Measurements from ENCODE around the gene EGLN3. TPM values are rescaled to one million over a fixed set of nuclear protein-coding genes. Genes with fewer than 3 reads are reported as not detected.

Gene EGLN3
- total RNA-seq, 1 experiment from 2014 or later: 3.1 TPM

DNA sequence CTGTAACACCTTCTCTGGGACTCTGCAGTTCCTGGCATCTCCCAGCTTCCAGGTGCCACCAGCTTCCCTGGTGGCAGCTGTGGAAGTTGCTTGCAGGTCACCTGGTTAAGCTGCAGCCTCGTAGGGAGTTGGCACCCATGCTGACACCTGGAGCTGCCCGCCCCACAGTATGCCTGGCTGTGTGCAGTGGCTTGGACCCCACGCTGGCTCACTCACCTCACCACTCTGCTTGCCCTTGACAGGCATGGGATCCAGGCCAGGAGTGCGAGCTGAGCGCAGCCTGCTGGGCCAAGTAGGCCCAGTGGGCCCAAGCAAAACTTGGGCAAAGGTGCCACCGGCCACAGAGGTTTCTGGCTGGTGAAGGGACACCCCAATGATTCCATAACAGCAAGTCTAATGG, 48.5 kb downstream of the EGLN3 start:
- H3K27ac Mint-ChIP-seq (ENCODE audit: unreplicated experiment): no peak overlapping the region
- CTCF ChIA-PET: interaction anchor here (0.6 kb wide), 1 partner anchor 22 kb away, joined by 5 read pairs; no protein-coding TSS in a partner anchor
- no peaks in the 10 kb centered on the region for H3K9me3 Mint-ChIP-seq (ENCODE audit: low read depth, unreplicated experiment)
- H3K4me3 Mint-ChIP-seq (ENCODE audit: low read depth, unreplicated experiment): no peak overlapping the region
- intact Hi-C loops (cut with micrococcal nuclease; ENCODE audit: unreplicated experiment): no loop called here
- H3K27me3 Mint-ChIP-seq (ENCODE audit: unreplicated experiment): no peaks in the 10 kb centered on the region
- no peak for DNase-seq
- no peaks in the 10 kb centered on the region for H3K36me3 Mint-ChIP-seq (ENCODE audit: insufficient read depth, unreplicated experiment)
- TF ChIP-seq, protein P1, sequence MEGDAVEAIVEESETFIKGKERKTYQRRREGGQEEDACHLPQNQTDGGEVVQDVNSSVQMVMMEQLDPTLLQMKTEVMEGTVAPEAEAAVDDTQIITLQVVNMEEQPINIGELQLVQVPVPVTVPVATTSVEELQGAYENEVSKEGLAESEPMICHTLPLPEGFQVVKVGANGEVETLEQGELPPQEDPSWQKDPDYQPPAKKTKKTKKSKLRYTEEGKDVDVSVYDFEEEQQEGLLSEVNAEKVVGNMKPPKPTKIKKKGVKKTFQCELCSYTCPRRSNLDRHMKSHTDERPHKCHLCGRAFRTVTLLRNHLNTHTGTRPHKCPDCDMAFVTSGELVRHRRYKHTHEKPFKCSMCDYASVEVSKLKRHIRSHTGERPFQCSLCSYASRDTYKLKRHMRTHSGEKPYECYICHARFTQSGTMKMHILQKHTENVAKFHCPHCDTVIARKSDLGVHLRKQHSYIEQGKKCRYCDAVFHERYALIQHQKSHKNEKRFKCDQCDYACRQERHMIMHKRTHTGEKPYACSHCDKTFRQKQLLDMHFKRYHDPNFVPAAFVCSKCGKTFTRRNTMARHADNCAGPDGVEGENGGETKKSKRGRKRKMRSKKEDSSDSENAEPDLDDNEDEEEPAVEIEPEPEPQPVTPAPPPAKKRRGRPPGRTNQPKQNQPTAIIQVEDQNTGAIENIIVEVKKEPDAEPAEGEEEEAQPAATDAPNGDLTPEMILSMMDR (IDR thresholded peaks at IDR 0.05; ENCODE audit: unreplicated experiment): no peak
- no TSS peak for BruUV-seq (replicated peaks)
- H3K4me1 Mint-ChIP-seq (ENCODE audit: low read depth, unreplicated experiment): no peaks in the 10 kb centered on the region

DNA sequence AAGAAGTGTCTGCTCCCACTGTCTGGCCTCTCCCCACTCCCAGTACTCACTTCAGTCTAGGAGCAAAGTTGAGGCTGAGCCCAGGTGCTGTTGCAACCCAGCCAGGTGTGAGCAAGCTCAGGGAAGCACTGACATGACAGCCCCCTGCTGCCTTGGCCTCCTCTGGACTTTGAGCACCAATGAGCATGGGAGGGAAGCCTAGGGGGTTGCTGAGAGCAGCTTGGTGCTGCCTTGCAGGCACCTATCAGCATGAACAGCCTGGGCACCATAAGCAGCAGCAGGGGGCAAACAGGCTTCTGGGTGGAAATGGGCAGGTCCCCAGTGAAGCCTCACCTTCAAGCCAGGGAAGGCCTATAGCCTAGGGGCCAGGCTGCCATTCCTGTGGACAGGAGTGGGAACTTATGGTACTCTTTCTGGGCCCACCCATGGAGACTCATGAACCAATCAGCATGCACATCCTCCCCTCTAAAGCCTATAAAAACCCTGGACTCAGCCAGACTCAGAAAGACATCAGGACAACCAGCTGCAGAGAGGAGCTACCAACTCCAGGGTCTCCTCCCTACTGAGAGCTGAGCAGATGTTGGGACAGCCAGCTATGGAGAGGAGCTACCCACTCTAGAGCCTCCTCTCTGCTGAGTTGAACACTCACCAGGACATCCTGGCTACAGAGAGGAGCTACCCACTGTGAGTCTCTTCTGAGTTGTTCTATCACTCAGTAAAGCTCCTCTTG, 49.3 kb downstream of the EGLN3 start:
- CTCF ChIA-PET: interaction anchor here (0.6 to 0.7 kb wide), 2 partner anchors 23 to 191 kb away, joined by 4 to 5 read pairs; no protein-coding TSS in a partner anchor
- intact Hi-C loops (cut with micrococcal nuclease; ENCODE audit: unreplicated experiment): no loop called here
- Mint-ChIP-seq H3K4me1 (ENCODE audit: low read depth, unreplicated experiment) (no peaks in the 10 kb centered on the region), H3K4me3 (ENCODE audit: low read depth, unreplicated experiment) (no peak overlapping the region), H3K27me3 (ENCODE audit: unreplicated experiment) (no peaks in the 10 kb centered on the region), H3K9me3 (ENCODE audit: low read depth, unreplicated experiment) (no peaks in the 10 kb centered on the region), H3K27ac (ENCODE audit: unreplicated experiment) (no peak overlapping the region), H3K36me3 (ENCODE audit: insufficient read depth, unreplicated experiment) (no peaks in the 10 kb centered on the region)
- DNase-seq: no peak
- BruUV-seq (replicated peaks): no TSS peak
- TF ChIP-seq, protein P1 (IDR thresholded peaks at IDR 0.05; ENCODE audit: unreplicated experiment): no peak

DNA sequence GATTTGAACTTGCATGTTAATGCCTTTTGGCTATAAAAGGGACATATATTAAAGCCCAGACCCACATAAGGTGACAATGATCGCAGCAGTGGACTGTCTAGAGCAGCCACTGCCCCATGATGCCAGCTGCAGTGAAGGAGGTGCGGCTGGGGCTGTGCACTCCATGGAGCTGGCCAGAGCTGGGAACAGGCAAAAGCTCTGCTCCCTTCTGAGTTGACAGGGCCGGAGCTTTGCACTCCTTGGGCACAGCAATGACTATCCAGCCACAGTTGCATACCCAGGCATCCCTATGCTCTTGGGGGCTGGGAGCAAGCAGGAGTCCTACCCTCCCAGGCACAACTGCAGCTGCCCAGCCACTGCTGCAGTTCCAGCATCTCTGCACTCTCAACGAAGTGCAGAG, 50.2 kb downstream of the EGLN3 start:
- no peaks in the 10 kb centered on the region for H3K9me3 Mint-ChIP-seq (ENCODE audit: low read depth, unreplicated experiment)
- no peaks in the 10 kb centered on the region for H3K27me3 Mint-ChIP-seq (ENCODE audit: unreplicated experiment)
- intact Hi-C loops (cut with micrococcal nuclease; ENCODE audit: unreplicated experiment): no loop called here
- H3K4me3 Mint-ChIP-seq (ENCODE audit: low read depth, unreplicated experiment): no peak overlapping the region
- TF ChIP-seq, protein P1 (IDR thresholded peaks at IDR 0.05; ENCODE audit: unreplicated experiment): no peak
- no peaks in the 10 kb centered on the region for H3K36me3 Mint-ChIP-seq (ENCODE audit: insufficient read depth, unreplicated experiment)
- no peak for DNase-seq
- no peak overlapping the region for H3K27ac Mint-ChIP-seq (ENCODE audit: unreplicated experiment)
- no peaks in the 10 kb centered on the region for H3K4me1 Mint-ChIP-seq (ENCODE audit: low read depth, unreplicated experiment)
- no TSS peak for BruUV-seq (replicated peaks)
- CTCF ChIA-PET: no interaction called here

DNA sequence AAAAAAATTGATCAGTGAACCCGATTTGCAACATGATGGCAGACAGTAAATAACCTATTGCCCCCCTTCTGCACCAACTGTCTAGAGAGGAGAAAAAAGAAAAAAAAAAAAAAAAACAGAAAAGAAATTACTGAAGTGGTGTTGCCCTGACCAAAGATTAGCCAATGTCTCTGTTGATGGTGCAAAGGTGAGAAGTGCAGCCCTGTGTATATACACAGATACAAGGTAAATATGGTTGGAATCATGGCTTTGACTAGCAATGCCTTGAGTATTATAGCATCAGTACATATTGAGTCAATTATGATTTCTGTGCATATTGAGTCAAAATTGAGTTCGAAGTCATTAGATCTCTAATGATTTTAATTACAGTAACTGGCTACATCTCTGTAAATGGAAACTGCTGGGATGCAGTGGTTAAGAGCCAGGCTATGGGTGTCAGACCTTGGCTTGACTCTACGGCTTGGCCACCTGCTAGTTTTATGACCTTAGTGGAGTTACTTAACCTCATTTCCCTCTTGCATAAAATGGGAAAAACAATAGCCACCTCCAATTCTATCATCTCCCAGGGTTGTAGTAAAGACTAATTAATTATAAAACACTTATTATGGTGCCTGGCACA, 51.0 kb downstream of the EGLN3 start:
- H3K27me3 Mint-ChIP-seq (ENCODE audit: unreplicated experiment): no peaks in the 10 kb centered on the region
- H3K27ac Mint-ChIP-seq (ENCODE audit: unreplicated experiment): no peak overlapping the region

More for the DNA sequence above, 51.0 kb downstream of the EGLN3 start:
- intact Hi-C loops (cut with micrococcal nuclease; ENCODE audit: unreplicated experiment): no loop called here
- BruUV-seq (replicated peaks): no TSS peak
- Mint-ChIP-seq H3K9me3 (ENCODE audit: low read depth, unreplicated experiment) (peaks cover 2% of the 10 kb centered on the region), H3K36me3 (ENCODE audit: insufficient read depth, unreplicated experiment) (no peaks in the 10 kb centered on the region), H3K4me3 (ENCODE audit: low read depth, unreplicated experiment) (no peak overlapping the region), H3K4me1 (ENCODE audit: low read depth, unreplicated experiment) (no peaks in the 10 kb centered on the region)
- CTCF ChIA-PET: no interaction called here
- TF ChIP-seq, protein P1 (IDR thresholded peaks at IDR 0.05; ENCODE audit: unreplicated experiment): no peak
- no peak for DNase-seq
